K562 (cell line): ENCODE measurements around the gene NOL4L.

Source experiments
- ADNP ChIP-seq: fragments of 200-800 bp; sonication (Bioruptor generic); IDR thresholded peaks from 2 replicates; pipeline ENCODE4 v1.6.1; 2016; ENCODE audit warnings: missing genetic modification characterization, missing compliant biosample characterization
- ARID2 ChIP-seq: fragments of 450-650 bp; IDR thresholded peaks from 2 replicates; pipeline ENCODE4 v1.6.1; 2017; ENCODE audit warnings: antibody characterized with exemption, mild to moderate bottlenecking
- ATF4 ChIP-seq: fragments of 450-650 bp; formaldehyde crosslinking; IDR thresholded peaks from 2 replicates; pipeline ENCODE4 v1.4.0; 2022; ENCODE audit warnings: mild to moderate bottlenecking, moderate library complexity
- BHLHE40 ChIP-seq: IDR thresholded peaks from 2 replicates; pipeline ENCODE4 v1.6.1; 2011; ENCODE audit warnings: low read length, improper control_type of control experiment
- BRF1 ChIP-seq: IDR thresholded peaks from 3 replicates; pipeline ENCODE4 v1.6.1; 2011; ENCODE audit warnings: borderline replicate concordance, mild to moderate bottlenecking; ENCODE audit not compliant: insufficient read length; ENCODE audit errors: extremely low read depth
- CTCF ChIP-seq, 3 experiments: IDR thresholded peaks in 2 of 3; conservative IDR thresholded peaks in 1 of 3; 2 replicates each; pipeline ENCODE4 v1.5.1; 2011 to 2012; ENCODE audit warnings: low read length in 3 of 3, mild to moderate bottlenecking in 3 of 3, control low read depth in 2 of 3, improper control_type of control experiment in 1 of 3, inconsistent platforms in 1 of 3, low read depth in 1 of 3, mixed read lengths in 1 of 3, moderate library complexity in 1 of 3; ENCODE audit not compliant: insufficient read depth in 2 of 3
- DNMT1 ChIP-seq: fragments of 450-650 bp; IDR thresholded peaks from 2 replicates; pipeline ENCODE4 v1.6.1; 2016; ENCODE audit warnings: antibody characterized with exemption, mild to moderate bottlenecking
- HCFC1 ChIP-seq: IDR thresholded peaks from 2 replicates; pipeline ENCODE4 v1.6.1; 2012; ENCODE audit warnings: low read depth, low read length, improper control_type of control experiment
- MAFK ChIP-seq: IDR thresholded peaks from 2 replicates; pipeline ENCODE4 v1.6.1; 2011; ENCODE audit warnings: low read length, improper control_type of control experiment
- POLR2A ChIP-seq: fragments of 450-650 bp; conservative IDR thresholded peaks from 2 replicates; pipeline ENCODE4 v1.6.1; 2016
- POLR2AphosphoS5 ChIP-seq: IDR thresholded peaks from 2 replicates; pipeline ENCODE4 v1.6.1; 2011; ENCODE audit warnings: mild to moderate bottlenecking, low read depth, low read length, moderate library complexity; ENCODE audit not compliant: control insufficient read depth, insufficient read depth
- TAF1 ChIP-seq: IDR thresholded peaks from 2 replicates; pipeline ENCODE4 v1.6.1; 2011; ENCODE audit warnings: mild to moderate bottlenecking, low read length, moderate library complexity; ENCODE audit not compliant: insufficient read depth, control insufficient read depth, severe bottlenecking; ENCODE audit errors: extremely low read depth
- THRB ChIP-seq: fragments of 450-650 bp; formaldehyde crosslinking; conservative IDR thresholded peaks from 2 replicates; pipeline ENCODE4 v1.4.0; 2022; ENCODE audit warnings: mild to moderate bottlenecking, missing genetic modification characterization

- TF ChIP-seq POLR2AphosphoS5 (no peak; the same call in 1 of the 2 replicates), HCFC1 (no peak), CTCF (IDR thresholded peaks at IDR 0.05 in 2 of 3, conservative IDR thresholded peaks at IDR 0.05 in 1 of 3; ENCODE audit: insufficient read depth in 2 of 3, low read depth in 1 of 3, low read length in 3 of 3) (no peak), POLR2A (no peak), ARID2 (no peak), DNMT1 (no peak), MAFK (no peak), ATF4 (CRISPR knock-in tag) (no peak), ADNP (tag) (no peak), TAF1 (no peak), BRF1 (no peak), THRB (no peak), BHLHE40 (no peak)
Observed at GRCh38 chr20:32626859-32627636, 41.9 kb upstream of the NOL4L start.
